ENCODE measurements around the gene POGK. TPM values are rescaled to one million over a fixed set of nuclear protein-coding genes. Genes with fewer than 3 reads are reported as not detected.
A peak's percentile ranks its signal among the peaks of the same experiment; 100 is the strongest.
"Not testable (repeated sequence)": the region's sequence is repeated elsewhere in the genome, so short reads cannot be mapped to it uniquely, and the experiment has no call there.

Gene POGK, protein sequence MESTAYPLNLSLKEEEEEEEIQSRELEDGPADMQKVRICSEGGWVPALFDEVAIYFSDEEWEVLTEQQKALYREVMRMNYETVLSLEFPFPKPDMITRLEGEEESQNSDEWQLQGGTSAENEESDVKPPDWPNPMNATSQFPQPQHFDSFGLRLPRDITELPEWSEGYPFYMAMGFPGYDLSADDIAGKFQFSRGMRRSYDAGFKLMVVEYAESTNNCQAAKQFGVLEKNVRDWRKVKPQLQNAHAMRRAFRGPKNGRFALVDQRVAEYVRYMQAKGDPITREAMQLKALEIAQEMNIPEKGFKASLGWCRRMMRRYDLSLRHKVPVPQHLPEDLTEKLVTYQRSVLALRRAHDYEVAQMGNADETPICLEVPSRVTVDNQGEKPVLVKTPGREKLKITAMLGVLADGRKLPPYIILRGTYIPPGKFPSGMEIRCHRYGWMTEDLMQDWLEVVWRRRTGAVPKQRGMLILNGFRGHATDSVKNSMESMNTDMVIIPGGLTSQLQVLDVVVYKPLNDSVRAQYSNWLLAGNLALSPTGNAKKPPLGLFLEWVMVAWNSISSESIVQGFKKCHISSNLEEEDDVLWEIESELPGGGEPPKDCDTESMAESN
- polyA plus RNA-seq (ENCODE audit: insufficient read length in 3 of 3), result 10 to 100 TPM; 40.7 to 42.8 (median 41.6) TPM
- long read RNA-seq, donor 1, full-length matches to known transcripts, result 2 of 18 reads
- long read RNA-seq, donor 1, partial matches to known transcripts, result 16 of 18 reads
- long read RNA-seq, donor 1, other reads (novel, unspliced or antisense), result 0 of 18 reads
- long read RNA-seq, donor 2, full-length matches to known transcripts, result 5 of 14 reads
- long read RNA-seq, donor 2, partial matches to known transcripts, result 9 of 14 reads
- long read RNA-seq, donor 2, other reads (novel, unspliced or antisense), result 0 of 14 reads
- long read RNA-seq, donor 3, full-length matches to known transcripts, result 9 of 14 reads
- long read RNA-seq, donor 3, partial matches to known transcripts, result 5 of 14 reads
- long read RNA-seq, donor 3, other reads (novel, unspliced or antisense), result 0 of 14 reads
- long read RNA-seq, donor 4, full-length matches to known transcripts, result 10 of 27 reads
- long read RNA-seq, donor 4, partial matches to known transcripts, result 17 of 27 reads
- long read RNA-seq, donor 4, other reads (novel, unspliced or antisense), result 0 of 27 reads
- long read RNA-seq, donor 5, full-length matches to known transcripts, result 1 of 1 reads
- long read RNA-seq, donor 5, partial matches to known transcripts, result 0 of 1 reads
- long read RNA-seq, donor 5, other reads (novel, unspliced or antisense), result 0 of 1 reads
- long read RNA-seq, donor 6, full-length matches to known transcripts, result 10 of 27 reads
- long read RNA-seq, donor 6, partial matches to known transcripts, result 17 of 27 reads
- long read RNA-seq, donor 6, other reads (novel, unspliced or antisense), result 0 of 27 reads
- long read RNA-seq, donor 7, full-length matches to known transcripts, result 4 of 14 reads
- long read RNA-seq, donor 7, partial matches to known transcripts, result 10 of 14 reads
- long read RNA-seq, donor 7, other reads (novel, unspliced or antisense), result 0 of 14 reads
- long read RNA-seq, donor 8, full-length matches to known transcripts, result 2 of 13 reads
- long read RNA-seq, donor 8, partial matches to known transcripts, result 11 of 13 reads
- long read RNA-seq, donor 8, other reads (novel, unspliced or antisense), result 0 of 13 reads
- long read RNA-seq, donor 9, full-length matches to known transcripts, result 6 of 11 reads
- long read RNA-seq, donor 9, partial matches to known transcripts, result 5 of 11 reads
- long read RNA-seq, donor 9, other reads (novel, unspliced or antisense), result 0 of 11 reads
- long read RNA-seq, donor 10, full-length matches to known transcripts, result 10 of 43 reads
- long read RNA-seq, donor 10, partial matches to known transcripts, result 33 of 43 reads
- long read RNA-seq, donor 10, other reads (novel, unspliced or antisense), result 0 of 43 reads
- long read RNA-seq, donor 11, full-length matches to known transcripts, result 3 of 3 reads
- long read RNA-seq, donor 11, partial matches to known transcripts, result 0 of 3 reads
- long read RNA-seq, donor 11, other reads (novel, unspliced or antisense), result 0 of 3 reads
- long read RNA-seq, donor 12, full-length matches to known transcripts, result 12 of 93 reads
- long read RNA-seq, donor 12, partial matches to known transcripts, result 67 of 93 reads
- long read RNA-seq, donor 12, other reads (novel, unspliced or antisense), result 14 of 93 reads
- long read RNA-seq, donor 13, full-length matches to known transcripts, result 6 of 6 reads
- long read RNA-seq, donor 13, partial matches to known transcripts, result 0 of 6 reads
- long read RNA-seq, donor 13, other reads (novel, unspliced or antisense), result 0 of 6 reads
- long read RNA-seq, donor 14, result 0 reads
- long read RNA-seq, donor 15, full-length matches to known transcripts, result 7 of 58 reads
- long read RNA-seq, donor 15, partial matches to known transcripts, result 33 of 58 reads
- long read RNA-seq, donor 15, other reads (novel, unspliced or antisense), result 18 of 58 reads
- long read RNA-seq, donor 16, full-length matches to known transcripts, result 5 of 23 reads
- long read RNA-seq, donor 16, partial matches to known transcripts, result 12 of 23 reads
- long read RNA-seq, donor 16, other reads (novel, unspliced or antisense), result 6 of 23 reads

GRCh38 chr1:166838766-166839599 is at the start of gene POGK:
Gene POGK, plus strand, starts transcription at chr1:166839475. Its CDS starts 1,482 bp downstream, at chr1:166840957.
- DNase-seq, result peak; percentile 90

GRCh38 chr1:166796620-166797236 is 42.5 kb upstream of the POGK start:
- DNase-seq, result no peak

DNA sequence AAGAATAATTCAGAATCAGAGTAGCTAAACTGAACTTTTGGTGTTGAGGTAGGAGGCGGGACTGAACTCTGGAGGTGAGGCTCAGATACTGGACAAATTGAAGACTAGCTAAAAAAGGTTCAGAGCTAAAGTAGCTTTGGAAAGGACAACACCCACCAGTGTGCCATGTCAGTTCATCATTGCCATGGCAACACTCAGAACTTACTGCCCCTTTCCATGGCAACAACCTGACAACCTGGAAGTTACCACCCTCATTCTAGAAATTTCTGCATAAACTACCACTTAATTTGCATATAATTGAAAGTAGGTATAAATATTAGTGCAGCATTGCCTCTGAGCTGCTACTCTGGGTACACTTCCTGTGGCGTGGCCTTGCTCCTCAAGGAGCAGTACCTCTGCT is 30.3 kb upstream of the POGK start:
- DNase-seq, result no peak

GRCh38 chr1:166811691-166812090 is 27.6 kb upstream of the POGK start:
- no peak for DNase-seq

DNA sequence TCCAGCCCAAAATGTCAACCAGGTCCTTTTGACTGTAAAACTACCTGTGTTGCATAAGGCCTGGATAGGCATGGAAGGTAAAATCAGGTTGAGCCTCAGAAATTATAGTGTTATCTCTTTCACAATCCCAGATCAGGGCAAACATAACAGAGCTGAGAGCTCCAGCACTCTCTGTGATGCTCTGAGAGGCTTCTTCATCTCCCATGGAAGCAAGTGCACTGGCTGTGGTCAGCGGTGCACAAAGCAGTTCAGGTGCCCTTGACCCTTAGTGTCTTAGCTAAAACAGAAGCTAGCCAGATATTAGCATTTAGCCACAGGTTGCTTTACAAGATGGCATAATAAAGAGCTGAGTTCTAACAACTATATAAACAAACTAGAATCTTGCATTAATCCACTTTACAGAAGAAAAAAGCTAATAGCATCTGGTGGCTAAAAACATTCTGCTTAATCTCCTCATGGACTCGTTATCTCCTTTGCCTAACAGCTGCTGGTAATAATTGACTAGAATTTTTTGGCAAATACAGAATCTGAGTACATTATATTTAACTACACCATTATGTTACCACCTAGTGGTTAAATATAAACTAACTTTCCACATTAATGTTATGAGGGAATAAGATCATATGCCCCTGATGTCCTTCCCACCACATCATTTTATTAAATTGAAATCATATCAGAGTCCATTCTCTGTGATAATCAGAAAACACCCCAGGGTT is 25.6 kb upstream of the POGK start:
- DNase-seq, result no peak

DNA sequence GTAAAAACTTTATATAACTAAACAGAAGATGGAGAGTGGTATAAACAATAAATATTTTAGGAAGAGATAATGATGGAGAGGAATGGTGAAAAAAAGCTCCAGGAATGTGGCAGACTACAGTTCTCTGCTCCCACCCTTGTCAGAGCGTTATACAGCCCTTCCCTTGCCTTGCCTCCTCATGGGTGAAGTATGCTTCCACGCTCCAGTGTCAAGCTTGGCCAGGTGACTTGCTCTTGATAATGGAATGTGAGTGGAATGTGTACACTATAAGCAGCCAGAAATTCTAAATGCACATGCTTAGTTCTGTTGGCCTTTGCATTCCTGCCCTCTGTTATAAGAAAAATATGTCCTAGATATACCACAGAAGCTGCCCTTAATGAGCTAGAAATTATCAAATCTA is 24.7 kb upstream of the POGK start:
- DNase-seq, result peak; percentile 33

- DNase-seq, result no peak
Measured at GRCh38 chr1:166819974-166820373, 19.3 kb upstream of the POGK start.

DNA sequence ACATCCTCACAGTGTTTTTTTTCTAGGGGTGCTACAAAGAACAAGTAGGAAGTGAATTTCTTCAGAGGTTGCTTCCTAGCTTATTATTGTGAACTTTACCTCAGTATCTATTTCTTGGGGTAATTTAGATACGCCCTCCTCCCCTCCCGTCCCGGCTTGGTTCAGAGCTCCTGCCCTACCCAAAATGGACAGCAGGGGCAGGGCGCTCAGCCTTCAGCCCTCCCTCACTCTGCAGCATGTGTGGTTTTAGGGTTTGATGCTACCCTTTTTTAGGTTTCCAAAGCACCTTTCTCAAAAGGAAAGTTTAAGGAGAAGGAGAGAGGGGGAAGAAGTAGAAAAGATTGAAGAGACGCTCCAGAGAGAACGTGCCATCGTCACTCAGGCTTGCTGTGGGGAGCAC is 16.9 kb upstream of the POGK start:
- DNase-seq, result no peak

DNA sequence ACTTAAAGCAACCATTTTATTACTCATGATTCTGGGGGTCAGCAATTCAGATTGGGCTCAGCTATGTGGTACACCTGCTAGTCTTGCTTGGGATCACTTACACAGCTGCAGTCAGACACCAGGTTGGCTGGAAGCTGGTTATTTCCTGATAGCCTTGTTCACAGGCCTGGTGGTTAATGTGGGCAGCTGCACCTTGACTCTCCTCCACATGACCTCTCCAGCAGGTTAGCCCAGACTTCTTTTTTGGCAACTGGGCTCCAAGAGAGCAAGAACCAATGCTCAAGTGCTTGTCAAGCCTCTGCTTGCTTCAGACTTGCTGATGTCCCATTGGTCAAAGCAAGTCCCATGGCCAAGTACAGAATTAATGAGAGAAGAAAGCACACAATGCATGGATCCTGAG is 11.8 kb upstream of the POGK start:
- DNase-seq, result no peak

GRCh38 chr1:166829762-166830161 is 9.5 kb upstream of the POGK start:
- not testable (repeated sequence) for DNase-seq

GRCh38 chr1:166836733-166837132 is 2.5 kb upstream of the POGK start:
- no peak for DNase-seq

GRCh38 chr1:166839600-166840308 is 479 bp downstream of the POGK start:
- DNase-seq, result peak; percentile 33

DNA sequence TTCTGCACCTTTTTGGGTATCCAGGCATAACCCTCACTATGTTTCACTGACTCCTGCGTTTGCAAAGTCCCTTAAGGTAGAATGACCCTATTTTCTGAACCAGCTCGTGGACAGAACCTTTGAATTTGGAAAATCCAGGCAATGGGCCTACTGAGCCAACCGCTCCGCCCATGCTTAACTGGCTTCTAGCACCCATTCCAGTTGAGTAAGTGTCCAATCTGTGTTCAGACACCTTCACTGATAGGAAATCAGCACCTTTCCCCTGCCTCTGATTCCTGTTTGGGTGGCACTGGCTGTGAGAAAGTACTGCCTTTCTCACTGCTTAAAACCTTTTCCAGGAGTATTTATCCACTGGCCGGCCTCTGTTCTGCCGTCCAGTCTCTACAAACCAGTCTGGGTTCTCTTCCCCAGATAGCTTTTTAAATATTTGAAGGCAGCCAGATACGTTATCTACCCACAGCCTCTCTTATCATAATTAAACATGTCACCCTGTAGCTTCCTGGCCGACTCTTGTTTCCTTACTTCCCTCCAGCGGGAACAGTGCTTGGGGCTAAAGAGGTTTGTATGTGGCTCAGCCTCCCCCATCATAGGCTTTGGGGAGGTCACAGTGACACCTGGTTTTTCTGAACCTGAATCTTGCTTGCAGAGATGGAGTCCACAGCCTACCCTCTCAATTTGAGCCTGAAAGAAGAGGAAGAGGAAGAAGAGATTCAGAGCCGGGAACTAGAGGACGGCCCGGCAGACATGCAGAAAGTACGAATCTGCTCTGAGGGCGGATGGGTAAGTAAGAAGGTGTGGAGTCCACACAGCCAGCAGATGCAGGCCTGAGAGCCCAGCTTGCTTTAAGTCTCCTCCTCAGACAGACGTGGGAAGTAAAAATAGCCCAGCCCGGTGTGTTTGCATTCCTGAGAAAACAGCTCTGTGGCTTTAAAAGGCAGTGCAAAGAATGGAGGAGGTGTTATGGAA is 1.3 kb downstream of the POGK start:
- DNase-seq, result no peak

DNA sequence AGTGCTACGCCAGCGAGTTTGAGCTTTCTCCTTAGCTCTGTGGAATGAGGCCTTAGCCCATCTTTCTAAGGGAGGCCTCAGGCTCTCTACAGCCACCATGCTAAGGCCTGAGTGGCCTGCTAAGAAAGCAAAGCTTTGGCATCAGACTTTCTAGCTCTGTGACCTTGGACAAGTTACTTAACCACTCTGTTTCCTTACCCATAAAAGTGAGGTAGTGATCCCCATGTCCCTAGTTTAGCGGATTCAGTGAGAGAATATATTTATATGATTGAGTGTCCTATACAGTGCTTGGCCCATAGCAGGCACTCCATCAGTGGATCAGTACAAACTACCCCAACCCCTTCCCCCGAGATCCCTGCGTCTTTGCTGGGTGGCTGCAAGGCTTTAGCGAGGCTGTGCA is 4.0 kb downstream of the POGK start:
- no peak for DNase-seq
